ENCODE data around the gene LRRC4. TPM values are rescaled to one million over a fixed set of nuclear protein-coding genes. Genes with fewer than 3 reads are reported as not detected.

The LRRC4 gene
- total RNA-seq, 6 experiments from 2014 or later: 1.1 to 2.3 (median 1.5) TPM

DNA sequence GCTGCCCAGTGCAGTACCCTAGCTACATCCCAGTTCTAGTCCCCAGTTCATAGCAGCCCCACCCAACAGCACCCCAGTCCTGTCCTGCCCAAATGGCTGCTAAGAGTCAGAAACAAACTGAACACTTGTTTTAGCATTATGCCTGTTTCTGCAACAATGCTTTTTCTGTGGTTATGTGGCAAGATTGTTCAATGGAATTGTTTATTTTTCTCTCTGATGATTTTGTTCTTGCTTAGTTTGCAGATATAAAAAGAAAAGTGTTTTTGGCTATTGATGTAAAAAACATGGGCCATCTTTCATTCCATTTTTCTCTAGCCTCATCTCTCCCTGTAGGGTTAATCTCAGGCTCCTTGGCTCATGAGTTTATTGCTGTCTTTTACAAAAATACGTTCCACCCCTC lies 42.5 kb downstream of the LRRC4 start:
- TF ChIP-seq, protein P1, sequence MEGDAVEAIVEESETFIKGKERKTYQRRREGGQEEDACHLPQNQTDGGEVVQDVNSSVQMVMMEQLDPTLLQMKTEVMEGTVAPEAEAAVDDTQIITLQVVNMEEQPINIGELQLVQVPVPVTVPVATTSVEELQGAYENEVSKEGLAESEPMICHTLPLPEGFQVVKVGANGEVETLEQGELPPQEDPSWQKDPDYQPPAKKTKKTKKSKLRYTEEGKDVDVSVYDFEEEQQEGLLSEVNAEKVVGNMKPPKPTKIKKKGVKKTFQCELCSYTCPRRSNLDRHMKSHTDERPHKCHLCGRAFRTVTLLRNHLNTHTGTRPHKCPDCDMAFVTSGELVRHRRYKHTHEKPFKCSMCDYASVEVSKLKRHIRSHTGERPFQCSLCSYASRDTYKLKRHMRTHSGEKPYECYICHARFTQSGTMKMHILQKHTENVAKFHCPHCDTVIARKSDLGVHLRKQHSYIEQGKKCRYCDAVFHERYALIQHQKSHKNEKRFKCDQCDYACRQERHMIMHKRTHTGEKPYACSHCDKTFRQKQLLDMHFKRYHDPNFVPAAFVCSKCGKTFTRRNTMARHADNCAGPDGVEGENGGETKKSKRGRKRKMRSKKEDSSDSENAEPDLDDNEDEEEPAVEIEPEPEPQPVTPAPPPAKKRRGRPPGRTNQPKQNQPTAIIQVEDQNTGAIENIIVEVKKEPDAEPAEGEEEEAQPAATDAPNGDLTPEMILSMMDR (IDR thresholded peaks at IDR 0.05): no peak
- peaks cover 16% of the 10 kb centered on the region; the same call in 1 of the 2 replicates for H3K36me3 Mint-ChIP-seq (ENCODE audit: low read depth)
- peaks cover 17% of the 10 kb centered on the region for H3K4me1 Mint-ChIP-seq (ENCODE audit: low read depth)
- H3K27ac Mint-ChIP-seq: no peak overlapping the region
- no peak overlapping the region for H3K4me3 Mint-ChIP-seq
- H3K27me3 Mint-ChIP-seq (ENCODE audit: insufficient read depth): no peaks in the 10 kb centered on the region; the same call in 1 of the 2 replicates
- DNase-seq: no peak
- no peaks in the 10 kb centered on the region for H3K9me3 Mint-ChIP-seq

DNA sequence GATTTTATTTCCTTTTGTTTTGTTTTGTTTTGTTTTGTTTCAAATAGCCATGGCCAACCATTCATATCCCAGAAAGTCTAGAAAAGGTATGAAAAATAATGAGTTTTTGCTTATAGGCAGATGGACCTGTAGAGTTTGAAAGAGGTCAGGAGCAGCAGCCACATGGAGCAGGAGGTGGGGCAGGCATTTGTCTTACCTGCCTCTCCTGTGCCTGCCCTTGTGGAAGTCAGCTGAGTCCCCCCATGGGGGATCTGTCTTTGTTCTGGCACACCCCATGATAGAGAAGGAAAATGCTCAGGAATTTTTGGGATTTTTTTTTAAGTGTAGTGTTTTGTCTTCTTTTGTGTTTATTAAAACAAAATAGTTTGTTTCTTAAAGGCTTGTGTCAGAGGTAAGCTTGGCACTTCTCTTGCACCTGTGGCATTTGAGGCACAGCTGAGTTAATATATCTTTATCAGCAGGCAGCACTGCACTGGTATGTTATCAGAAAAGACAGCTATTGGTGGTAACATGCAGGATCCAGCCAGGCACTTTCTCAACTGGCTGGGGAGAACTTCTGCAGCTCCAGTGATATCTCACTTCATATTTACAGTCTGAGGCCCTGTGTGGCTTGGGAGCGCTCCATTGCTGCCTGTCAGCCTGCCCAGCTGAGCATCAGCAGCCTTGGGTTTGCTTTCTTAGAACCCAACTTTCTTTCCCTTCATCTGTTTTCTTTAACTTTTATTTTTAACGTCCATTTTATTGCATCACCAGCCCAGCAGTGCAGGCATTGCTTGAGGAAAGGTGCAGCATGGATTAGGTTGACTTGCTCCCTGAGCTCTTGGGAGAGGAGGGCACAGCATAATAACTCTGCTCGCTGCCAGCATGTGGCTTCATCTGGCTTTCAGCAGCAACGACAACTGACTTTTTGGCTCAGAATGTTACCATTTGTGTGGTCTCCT lies 44.4 kb downstream of the LRRC4 start:
- no peak for DNase-seq

DNA sequence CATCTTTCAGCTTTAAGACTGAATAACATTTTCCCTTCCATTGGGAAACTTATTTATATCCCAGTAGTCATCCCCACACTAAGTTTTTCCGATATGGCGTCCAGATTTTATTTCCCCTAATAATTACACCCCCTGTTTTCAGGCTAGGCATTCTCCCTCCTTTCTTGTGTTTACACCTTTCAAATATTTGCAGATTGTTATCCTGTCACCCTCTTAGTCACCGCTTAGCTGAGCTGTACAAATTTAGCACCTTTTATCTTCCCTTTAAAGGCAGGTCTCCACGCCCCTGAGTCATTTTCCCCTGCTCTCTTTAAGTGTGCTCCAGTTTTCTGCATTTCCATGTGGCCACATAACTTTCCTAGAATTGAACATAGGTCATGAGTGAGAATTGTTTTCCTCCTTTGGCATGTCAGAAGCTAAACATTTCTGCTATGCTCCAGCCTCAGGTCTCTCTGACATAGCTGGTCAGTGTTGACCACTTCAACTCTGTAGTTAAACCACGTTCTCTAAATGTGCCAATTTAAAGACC lies 47.4 kb downstream of the LRRC4 start:
- Mint-ChIP-seq H3K4me3 (no peak overlapping the region), H3K27ac (peak overlapping the region; percentile 48), H3K27me3 (ENCODE audit: insufficient read depth) (peaks cover 4% of the 10 kb centered on the region), H3K36me3 (ENCODE audit: low read depth) (peaks cover 8% of the 10 kb centered on the region), H3K9me3 (peaks cover 8% of the 10 kb centered on the region), H3K4me1 (ENCODE audit: low read depth) (peaks cover 31% of the 10 kb centered on the region)
- DNase-seq: peak; percentile 3
- TF ChIP-seq, protein P1 (IDR thresholded peaks at IDR 0.05): no peak

More for the DNA sequence above, 44.4 kb downstream of the LRRC4 start:
- Mint-ChIP-seq H3K27ac (no peak overlapping the region; the same call in 1 of the 2 replicates), H3K9me3 (no peaks in the 10 kb centered on the region), H3K4me3 (no peak overlapping the region), H3K27me3 (ENCODE audit: insufficient read depth) (peaks cover 4% of the 10 kb centered on the region), H3K4me1 (ENCODE audit: low read depth) (peaks cover 25% of the 10 kb centered on the region), H3K36me3 (ENCODE audit: low read depth) (0 out of 2 replicates have a peak, but pooled peaks cover under 1% of the 10 kb centered on the region)
- TF ChIP-seq, protein P1 (IDR thresholded peaks at IDR 0.05): no peak

DNA sequence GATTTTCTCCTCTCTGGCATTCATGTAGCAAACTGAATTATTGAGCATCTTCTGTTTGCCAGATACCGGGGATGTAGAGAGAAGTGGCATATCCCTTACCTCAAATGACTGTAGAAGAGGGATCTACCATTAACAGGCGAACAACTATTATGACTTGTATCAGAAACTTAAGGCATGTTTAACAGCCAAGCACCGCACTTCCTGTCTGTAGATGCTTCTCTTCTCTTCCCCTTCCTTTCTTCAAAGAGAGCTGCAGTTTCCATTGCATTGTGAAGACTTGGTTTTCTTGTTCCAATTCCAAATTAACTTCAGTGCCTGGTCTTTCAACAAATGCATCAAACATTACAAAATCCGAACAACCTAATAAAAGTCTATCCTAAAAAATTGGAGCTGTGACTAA lies 49.3 kb downstream of the LRRC4 start:
- Mint-ChIP-seq H3K36me3 (ENCODE audit: low read depth) (peaks cover 27% of the 10 kb centered on the region), H3K27ac (no peak overlapping the region), H3K9me3 (peaks cover 24% of the 10 kb centered on the region), H3K4me3 (no peak overlapping the region), H3K4me1 (ENCODE audit: low read depth) (peaks cover 37% of the 10 kb centered on the region), H3K27me3 (ENCODE audit: insufficient read depth) (peaks cover 5% of the 10 kb centered on the region)
- TF ChIP-seq, protein P1 (IDR thresholded peaks at IDR 0.05): no peak
- no peak for DNase-seq

DNA sequence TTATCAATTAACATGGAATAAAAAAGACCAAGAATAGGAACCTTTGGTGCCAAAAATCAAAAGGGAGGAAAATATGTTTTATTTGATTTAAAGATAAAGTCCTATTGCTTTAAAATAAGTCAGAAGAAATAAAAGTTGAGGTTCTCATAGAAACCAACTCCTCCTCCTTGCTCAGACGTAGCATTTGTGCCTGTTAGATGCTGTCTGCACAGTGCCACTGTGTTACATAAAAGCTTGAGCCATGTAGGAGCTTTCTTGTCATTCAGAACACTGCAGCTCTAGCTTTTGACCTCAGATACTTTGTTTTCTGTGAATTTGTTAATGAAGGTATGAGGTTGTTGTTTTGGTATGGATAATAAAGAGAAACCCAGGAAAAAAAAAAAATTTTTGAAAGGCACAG lies 50.3 kb downstream of the LRRC4 start:
- H3K4me3 Mint-ChIP-seq: no peak overlapping the region
- H3K27me3 Mint-ChIP-seq (ENCODE audit: insufficient read depth): peaks cover 5% of the 10 kb centered on the region
- no peak overlapping the region for H3K27ac Mint-ChIP-seq
- DNase-seq: no peak
- peaks cover 37% of the 10 kb centered on the region for H3K4me1 Mint-ChIP-seq (ENCODE audit: low read depth)
- TF ChIP-seq, protein P1 (IDR thresholded peaks at IDR 0.05): no peak
- peaks cover 24% of the 10 kb centered on the region for H3K9me3 Mint-ChIP-seq
- H3K36me3 Mint-ChIP-seq (ENCODE audit: low read depth): peaks cover 35% of the 10 kb centered on the region

Measured in HFFc6 (cell line).